ENCODE data around the gene KLF13.

DNA sequence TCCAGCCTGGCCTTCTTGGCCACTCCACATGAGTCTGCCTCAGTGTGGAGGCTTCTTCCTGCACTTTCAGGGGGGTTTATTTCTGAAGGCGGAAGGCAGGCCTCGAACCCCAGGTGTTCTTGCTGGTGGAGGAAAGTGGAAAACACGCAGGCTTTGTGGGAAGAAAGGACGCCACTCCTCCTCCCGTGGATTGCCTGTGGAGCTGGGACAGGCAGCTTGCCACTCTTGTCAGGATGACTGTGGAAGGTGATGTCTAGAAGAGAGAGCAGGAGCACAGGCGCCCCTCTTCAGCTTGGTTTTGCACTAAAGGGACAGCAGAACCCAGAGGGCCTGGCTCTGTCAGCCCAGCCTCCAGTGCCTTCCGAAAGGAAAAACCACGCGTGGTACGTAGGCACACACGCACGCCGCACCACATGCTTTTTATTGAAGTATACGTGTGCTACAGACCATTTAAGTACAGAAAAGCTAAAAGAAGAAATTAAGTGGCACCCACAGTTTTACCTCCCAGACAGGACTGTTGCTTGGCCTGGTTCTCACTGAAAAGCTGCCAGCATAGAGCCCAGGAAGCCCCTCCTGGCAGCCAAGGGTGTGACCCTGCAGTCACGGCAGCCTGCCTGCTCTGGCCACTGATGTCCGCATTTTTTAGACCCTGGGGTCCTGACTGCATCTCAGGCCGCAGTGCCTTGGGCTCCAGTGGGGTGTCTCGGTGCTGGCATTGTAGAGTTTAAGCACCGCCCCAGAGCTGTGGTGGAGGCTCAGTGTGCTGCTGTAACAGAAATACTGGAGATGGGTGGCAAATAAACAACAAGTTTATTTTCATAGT lies 21.6 kb downstream of the KLF13 start:
- TF ChIP-seq, protein P1, sequence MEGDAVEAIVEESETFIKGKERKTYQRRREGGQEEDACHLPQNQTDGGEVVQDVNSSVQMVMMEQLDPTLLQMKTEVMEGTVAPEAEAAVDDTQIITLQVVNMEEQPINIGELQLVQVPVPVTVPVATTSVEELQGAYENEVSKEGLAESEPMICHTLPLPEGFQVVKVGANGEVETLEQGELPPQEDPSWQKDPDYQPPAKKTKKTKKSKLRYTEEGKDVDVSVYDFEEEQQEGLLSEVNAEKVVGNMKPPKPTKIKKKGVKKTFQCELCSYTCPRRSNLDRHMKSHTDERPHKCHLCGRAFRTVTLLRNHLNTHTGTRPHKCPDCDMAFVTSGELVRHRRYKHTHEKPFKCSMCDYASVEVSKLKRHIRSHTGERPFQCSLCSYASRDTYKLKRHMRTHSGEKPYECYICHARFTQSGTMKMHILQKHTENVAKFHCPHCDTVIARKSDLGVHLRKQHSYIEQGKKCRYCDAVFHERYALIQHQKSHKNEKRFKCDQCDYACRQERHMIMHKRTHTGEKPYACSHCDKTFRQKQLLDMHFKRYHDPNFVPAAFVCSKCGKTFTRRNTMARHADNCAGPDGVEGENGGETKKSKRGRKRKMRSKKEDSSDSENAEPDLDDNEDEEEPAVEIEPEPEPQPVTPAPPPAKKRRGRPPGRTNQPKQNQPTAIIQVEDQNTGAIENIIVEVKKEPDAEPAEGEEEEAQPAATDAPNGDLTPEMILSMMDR (IDR thresholded peaks at IDR 0.05 in 2 of 3, conservative IDR thresholded peaks at IDR 0.05 in 1 of 3; ENCODE audit: borderline replicate concordance in 1 of 3, insufficient read depth in 1 of 3, low read depth in 2 of 3, low read length in 2 of 3) = no peak
- TF ChIP-seq YY1 (IDR thresholded peaks at IDR 0.05; ENCODE audit: extremely low read depth, insufficient replicate concordance, low read depth, low read length) (no peak), EZH2 (IDR thresholded peaks at IDR 0.05) (no peak), EZH2phosphoT487 (IDR thresholded peaks at IDR 0.05; ENCODE audit: borderline replicate concordance) (no peak), SIN3A (IDR thresholded peaks at IDR 0.05; ENCODE audit: low read depth) (no peak), SP1 (IDR thresholded peaks at IDR 0.05; ENCODE audit: low read depth) (no peak), POLR2A (IDR thresholded peaks at IDR 0.05; ENCODE audit: borderline replicate concordance, extremely low read depth, insufficient read depth, insufficient read length) (no peak), RAD21 (IDR thresholded peaks at IDR 0.05; ENCODE audit: low read depth) (no peak)

Data from HCT116 (cell line).